DND-41 (cell line): ENCODE measurements around the gene TAS2R60.

Experiments used
- ATAC-seq: fragments of 200-7000 bp; cut with Tn5 transposase; 3 replicates; pipeline ENCODE4 v1.9.1; 2021; ENCODE audit warnings: low read depth; ENCODE audit not compliant: insufficient read depth
- DNase-seq: peaks from one replicate; pipeline ENCODE4 v3.0.0-alpha.2; 2020
- H2AFZ ChIP-seq: 2 replicates; pipeline ENCODE4 v1.6.0; 2012; ENCODE audit warnings: low read depth, low read length
- H3K27ac ChIP-seq: 2 replicates; pipeline ENCODE4 v1.5.1; 2012; ENCODE audit warnings: low read length, inconsistent platforms
- H3K27me3 ChIP-seq: fragments of 200-600 bp; sonication (generic); 2 replicates; pipeline ENCODE4 v1.6.0; 2012; ENCODE audit warnings: low read length, mild to moderate bottlenecking, inconsistent platforms; ENCODE audit not compliant: insufficient read depth, poor library complexity
- H3K36me3 ChIP-seq: 2 replicates; pipeline ENCODE4 v1.5.1; 2012; ENCODE audit warnings: low read length, inconsistent platforms; ENCODE audit not compliant: insufficient read depth
- H3K4me1 ChIP-seq: 2 replicates; pipeline ENCODE4 v1.5.1; 2012; ENCODE audit warnings: mild to moderate bottlenecking, low read length; ENCODE audit not compliant: insufficient read depth
- H3K4me2 ChIP-seq: 2 replicates; pipeline ENCODE4 v1.6.0; 2012; ENCODE audit warnings: mild to moderate bottlenecking, moderate library complexity, low read length, inconsistent platforms; ENCODE audit not compliant: insufficient read depth
- H3K4me3 ChIP-seq, 2 experiments: fragments of 200-600 bp in 1 of 2; shearing (Covaris generic) in 1 of 2; 2 replicates each; pipeline ENCODE4 v1.5.1; 2012 to 2016; ENCODE audit warnings: inconsistent platforms in 2 of 2, low read length in 2 of 2, mild to moderate bottlenecking in 2 of 2, low read depth in 1 of 2, moderate library complexity in 1 of 2
- H3K79me2 ChIP-seq: 2 replicates; pipeline ENCODE4 v1.6.0; 2012; ENCODE audit warnings: low read length, inconsistent platforms; ENCODE audit not compliant: insufficient read depth
- H3K9ac ChIP-seq: 2 replicates; pipeline ENCODE4 v1.6.0; 2012; ENCODE audit warnings: low read depth, mild to moderate bottlenecking, inconsistent platforms, low read length, moderate library complexity
- H3K9me3 ChIP-seq: 2 replicates; pipeline ENCODE4 v1.5.1; 2012; ENCODE audit warnings: low read length, moderate library complexity, mild to moderate bottlenecking, inconsistent platforms; ENCODE audit not compliant: insufficient read depth, severe bottlenecking
- H4K20me1 ChIP-seq: 2 replicates; pipeline ENCODE4 v1.6.0; 2012; ENCODE audit warnings: low read length; ENCODE audit not compliant: insufficient read depth
- EZH2 ChIP-seq: IDR thresholded peaks from 3 replicates; pipeline ENCODE4 v1.6.1; 2012; ENCODE audit warnings: borderline replicate concordance, low read depth, mild to moderate bottlenecking, moderate library complexity, low read length, inconsistent platforms; ENCODE audit not compliant: severe bottlenecking
- TF ChIP-seq, protein P1 (sequence below): IDR thresholded peaks from 2 replicates; pipeline ENCODE4 v1.5.1; 2012; ENCODE audit warnings: borderline replicate concordance, low read length, moderate library complexity, mild to moderate bottlenecking; ENCODE audit not compliant: poor library complexity, severe bottlenecking; ENCODE audit errors: extremely low read depth

TAS2R60 gene

DNA sequence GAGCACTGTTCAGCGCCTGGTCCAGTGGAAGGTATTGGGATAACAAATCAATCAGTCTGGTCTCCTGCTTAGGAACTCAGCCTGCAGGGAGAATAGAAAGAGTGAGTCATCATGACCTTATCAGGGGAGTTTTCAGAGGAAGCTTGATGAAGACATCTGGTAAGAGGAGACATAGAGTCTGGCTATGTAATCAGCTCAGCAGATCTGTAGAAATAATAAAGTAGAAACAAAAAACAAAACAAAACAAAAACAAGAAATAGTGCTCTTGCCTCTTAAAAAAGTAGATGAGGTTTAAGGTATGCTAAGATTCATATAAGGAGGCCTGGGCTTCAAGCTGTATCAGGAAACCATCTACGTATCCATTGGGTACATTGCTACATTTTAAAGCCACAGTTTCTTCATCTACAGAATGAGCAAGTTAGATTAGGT is 48.8 kb downstream of the TAS2R60 start:
- no peaks in the 10 kb centered on the region for H3K79me2 ChIP-seq
- no peak overlapping the region for H2AFZ ChIP-seq
- no peak overlapping the region for H3K4me3 ChIP-seq
- H4K20me1 ChIP-seq = no peaks in the 10 kb centered on the region
- H3K27ac ChIP-seq = no peak overlapping the region
- no peak for TF ChIP-seq EZH2
- TF ChIP-seq, protein P1, sequence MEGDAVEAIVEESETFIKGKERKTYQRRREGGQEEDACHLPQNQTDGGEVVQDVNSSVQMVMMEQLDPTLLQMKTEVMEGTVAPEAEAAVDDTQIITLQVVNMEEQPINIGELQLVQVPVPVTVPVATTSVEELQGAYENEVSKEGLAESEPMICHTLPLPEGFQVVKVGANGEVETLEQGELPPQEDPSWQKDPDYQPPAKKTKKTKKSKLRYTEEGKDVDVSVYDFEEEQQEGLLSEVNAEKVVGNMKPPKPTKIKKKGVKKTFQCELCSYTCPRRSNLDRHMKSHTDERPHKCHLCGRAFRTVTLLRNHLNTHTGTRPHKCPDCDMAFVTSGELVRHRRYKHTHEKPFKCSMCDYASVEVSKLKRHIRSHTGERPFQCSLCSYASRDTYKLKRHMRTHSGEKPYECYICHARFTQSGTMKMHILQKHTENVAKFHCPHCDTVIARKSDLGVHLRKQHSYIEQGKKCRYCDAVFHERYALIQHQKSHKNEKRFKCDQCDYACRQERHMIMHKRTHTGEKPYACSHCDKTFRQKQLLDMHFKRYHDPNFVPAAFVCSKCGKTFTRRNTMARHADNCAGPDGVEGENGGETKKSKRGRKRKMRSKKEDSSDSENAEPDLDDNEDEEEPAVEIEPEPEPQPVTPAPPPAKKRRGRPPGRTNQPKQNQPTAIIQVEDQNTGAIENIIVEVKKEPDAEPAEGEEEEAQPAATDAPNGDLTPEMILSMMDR = no peak
- DNase-seq (no peak), ATAC-seq (no peak)
- no peak overlapping the region for H3K4me2 ChIP-seq
- no peaks in the 10 kb centered on the region for H3K9me3 ChIP-seq
- no peaks in the 10 kb centered on the region for H3K36me3 ChIP-seq
- no peak overlapping the region for H3K9ac ChIP-seq
- H3K4me1 ChIP-seq = no peaks in the 10 kb centered on the region
- peaks cover 7% of the 10 kb centered on the region for H3K27me3 ChIP-seq

DNA sequence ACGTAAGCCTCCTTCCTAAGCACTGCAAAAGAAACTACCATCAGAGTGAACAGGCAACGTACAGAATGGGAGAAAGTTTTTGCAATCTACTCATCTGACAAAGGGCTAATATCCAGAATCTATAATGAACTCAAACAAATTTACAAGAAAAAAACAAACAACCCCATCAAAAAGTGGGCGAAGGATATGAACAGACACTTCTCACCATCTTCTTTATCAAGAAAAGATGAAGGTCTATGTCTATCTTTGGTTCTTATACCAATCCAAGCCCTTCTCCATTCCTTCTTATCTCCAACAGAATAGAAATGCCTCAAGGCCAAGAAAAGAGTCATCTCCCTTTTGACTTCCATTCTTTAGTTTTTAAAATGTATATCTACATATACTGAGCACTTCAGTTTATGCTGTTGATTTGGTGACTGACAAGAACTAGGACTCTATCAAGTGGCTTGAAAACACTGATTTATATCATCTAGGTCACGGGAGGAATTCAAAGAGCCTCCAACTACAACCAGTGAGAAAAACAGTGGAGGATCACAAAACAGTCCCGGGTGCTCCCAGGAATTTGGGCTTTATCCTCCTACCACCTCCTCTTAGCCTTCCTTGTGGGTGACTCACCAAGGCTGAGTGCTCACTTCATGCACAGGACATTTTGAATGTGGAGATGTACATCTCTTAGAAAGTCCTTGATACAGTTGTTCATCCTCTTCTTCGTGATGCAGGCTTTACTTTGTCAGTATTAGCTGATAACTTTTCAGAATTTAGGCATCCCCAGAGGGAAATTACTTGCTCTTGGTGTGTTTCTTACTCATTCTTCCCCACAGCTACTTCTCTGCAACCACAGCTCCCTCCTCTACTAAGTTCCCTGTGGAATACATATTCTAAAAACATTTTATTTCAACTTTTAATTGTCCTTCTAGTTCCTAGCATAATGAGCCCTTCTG is 49.8 kb downstream of the TAS2R60 start:
- Histone ChIP-seq H3K9ac (no peak overlapping the region), H4K20me1 (no peaks in the 10 kb centered on the region), H3K36me3 (no peaks in the 10 kb centered on the region), H3K27me3 (peaks cover 14% of the 10 kb centered on the region), H3K4me3 (no peak overlapping the region), H3K27ac (no peak overlapping the region), H3K4me2 (no peak overlapping the region), H3K4me1 (no peaks in the 10 kb centered on the region), H2AFZ (no peak overlapping the region), H3K79me2 (no peaks in the 10 kb centered on the region), H3K9me3 (no peaks in the 10 kb centered on the region)
- TF ChIP-seq, protein P1 = no peak
- no peak for TF ChIP-seq EZH2
- ATAC-seq (no peak), DNase-seq (no peak)

DNA sequence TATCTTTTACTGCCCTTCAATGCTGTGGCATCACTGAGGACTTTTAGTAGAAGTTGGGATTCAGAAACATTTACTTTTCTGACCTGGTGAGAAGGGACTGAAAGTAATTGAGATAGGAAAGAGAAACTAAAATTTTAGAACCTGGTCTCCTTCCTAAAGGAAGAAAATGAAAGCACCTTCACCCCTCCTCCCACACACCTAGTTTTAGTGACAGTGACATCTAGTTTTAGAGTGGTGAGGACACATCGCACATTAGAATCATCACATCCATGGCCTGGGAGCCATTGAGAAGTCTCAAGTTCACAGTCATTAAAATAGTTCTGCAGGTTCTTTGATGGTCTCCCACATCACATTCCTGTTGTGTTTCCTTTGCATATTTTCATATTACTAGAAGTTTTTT is 50.5 kb downstream of the TAS2R60 start:
- H3K27ac ChIP-seq = no peak overlapping the region
- H3K79me2 ChIP-seq = no peaks in the 10 kb centered on the region
- H3K4me2 ChIP-seq = no peak overlapping the region
- no peak for ATAC-seq
- H3K27me3 ChIP-seq = peaks cover 14% of the 10 kb centered on the region
- H2AFZ ChIP-seq = no peak overlapping the region
- no peaks in the 10 kb centered on the region for H3K4me1 ChIP-seq
- H3K4me3 ChIP-seq = no peak overlapping the region
- H3K9me3 ChIP-seq = no peaks in the 10 kb centered on the region
- H3K9ac ChIP-seq = no peak overlapping the region
- H3K36me3 ChIP-seq = no peaks in the 10 kb centered on the region
- TF ChIP-seq EZH2 = no peak
- TF ChIP-seq, protein P1 = no peak
- no peak for DNase-seq
- no peaks in the 10 kb centered on the region for H4K20me1 ChIP-seq
